MM.1S (cell line): ENCODE results near the gene COMT.

Experiments
- CTCF ChIP-seq: fragments of 300-600 bp; sonication (generic); IDR thresholded peaks from 2 replicates; pipeline ENCODE4 v1.5.1; 2016; ENCODE audit warnings: antibody characterized with exemption, low read length, mixed read lengths
- EZH2 ChIP-seq: fragments of 300-600 bp; sonication (generic); optimal IDR thresholded peaks from 2 replicates; pipeline ENCODE3; 2017; ENCODE audit warnings: low read depth, mild to moderate bottlenecking, antibody characterized with exemption, low read length, mixed read lengths
- EZH2phosphoT487 ChIP-seq: fragments of 300-600 bp; sonication (generic); IDR thresholded peaks from 2 replicates; pipeline ENCODE4 v1.6.1; 2018; ENCODE audit warnings: antibody characterized with exemption, low read length

GRCh38 chr22:19959587-19960490, 18.3 kb downstream of the COMT start:
- TF ChIP-seq EZH2 (no peak), CTCF (no peak), EZH2phosphoT487 (no peak)
